ENCODE data around the gene TSHR. TPM values are rescaled to one million over a fixed set of nuclear protein-coding genes. Genes with fewer than 3 reads are reported as not detected.
"Not testable (repeated sequence)": the region's sequence is repeated elsewhere in the genome, so short reads cannot be mapped to it uniquely, and the experiment has no call there.

Gene TSHR
- total RNA-seq, 1 donor from 2014 or later, result not detected

- no peak overlapping the region for H3K4me3 ChIP-seq (ENCODE audit: low read depth, low read length)
- no peak for TF ChIP-seq CTCF (conservative IDR thresholded peaks at IDR 0.05; ENCODE audit: low read depth, low read length)
- no peak for DNase-seq (ENCODE audit: low read depth)
These were observed 73.0 kb downstream of the TSHR start for GRCh38 chr14:81028461-81028860.

GRCh38 chr14:81031488-81031887 lies 76.1 kb downstream of the TSHR start:
- DNase-seq (ENCODE audit: low read depth), result no peak
- TF ChIP-seq CTCF (conservative IDR thresholded peaks at IDR 0.05; ENCODE audit: low read depth, low read length), result no peak
- no peak overlapping the region for H3K4me3 ChIP-seq (ENCODE audit: low read depth, low read length)

- no peak overlapping the region for H3K4me3 ChIP-seq (ENCODE audit: low read depth, low read length)
- TF ChIP-seq CTCF (conservative IDR thresholded peaks at IDR 0.05; ENCODE audit: low read depth, low read length), result no peak
- DNase-seq (ENCODE audit: low read depth), result no peak
These were observed 78.3 kb downstream of the TSHR start for GRCh38 chr14:81033698-81034240.

GRCh38 chr14:81042438-81042837 lies 87.0 kb downstream of the TSHR start:
- no peak for DNase-seq (ENCODE audit: low read depth)
- TF ChIP-seq CTCF (conservative IDR thresholded peaks at IDR 0.05; ENCODE audit: low read depth, low read length), result no peak
- no peak overlapping the region for H3K4me3 ChIP-seq (ENCODE audit: low read depth, low read length)

GRCh38 chr14:81051547-81051946 lies 96.1 kb downstream of the TSHR start:
- DNase-seq (ENCODE audit: low read depth), result no peak
- H3K4me3 ChIP-seq (ENCODE audit: low read depth, low read length), result no peak overlapping the region
- no peak for TF ChIP-seq CTCF (conservative IDR thresholded peaks at IDR 0.05; ENCODE audit: low read depth, low read length)

- H3K4me3 ChIP-seq (ENCODE audit: low read depth, low read length); DNase-seq (ENCODE audit: low read depth): not testable (repeated sequence)
These were observed 98.6 kb downstream of the TSHR start for GRCh38 chr14:81054057-81054456.

- H3K4me3 ChIP-seq (ENCODE audit: low read depth, low read length), result no peak overlapping the region
- no peak for DNase-seq (ENCODE audit: low read depth)
- no peak for TF ChIP-seq CTCF (conservative IDR thresholded peaks at IDR 0.05; ENCODE audit: low read depth, low read length)
These were observed 100.5 kb downstream of the TSHR start for GRCh38 chr14:81055971-81056370.

Data from epithelial cell of proximal tubule (primary cell).